Erythroblast (primary cell): ENCODE data around the gene CENPK.

Experiments
- GATA1 ChIP-seq: IDR thresholded peaks from 2 replicates; pipeline ENCODE4 v1.6.1; 2011; ENCODE audit warnings: low read depth, mild to moderate bottlenecking, control low read depth, low read length, moderate library complexity
- POLR2A ChIP-seq: IDR thresholded peaks from 2 replicates; pipeline ENCODE4 v1.6.1; 2011; ENCODE audit warnings: mild to moderate bottlenecking, low read length

GRCh38 chr5:65475336-65475735 lies 87.6 kb downstream of the CENPK start:
- TF ChIP-seq POLR2A (no peak), GATA1 (no peak)
